HG03469 (cell line): ENCODE measurements around the gene CPB1.

Experiments
- ATAC-seq: cut with Tn5 transposase; IDR thresholded peaks from one replicate; pipeline ENCODE4 v1.9.1; 2021; ENCODE audit warnings: mild to moderate bottlenecking, moderate library complexity, moderate number of reproducible peaks; ENCODE audit not compliant: unreplicated experiment

CPB1 gene

DNA sequence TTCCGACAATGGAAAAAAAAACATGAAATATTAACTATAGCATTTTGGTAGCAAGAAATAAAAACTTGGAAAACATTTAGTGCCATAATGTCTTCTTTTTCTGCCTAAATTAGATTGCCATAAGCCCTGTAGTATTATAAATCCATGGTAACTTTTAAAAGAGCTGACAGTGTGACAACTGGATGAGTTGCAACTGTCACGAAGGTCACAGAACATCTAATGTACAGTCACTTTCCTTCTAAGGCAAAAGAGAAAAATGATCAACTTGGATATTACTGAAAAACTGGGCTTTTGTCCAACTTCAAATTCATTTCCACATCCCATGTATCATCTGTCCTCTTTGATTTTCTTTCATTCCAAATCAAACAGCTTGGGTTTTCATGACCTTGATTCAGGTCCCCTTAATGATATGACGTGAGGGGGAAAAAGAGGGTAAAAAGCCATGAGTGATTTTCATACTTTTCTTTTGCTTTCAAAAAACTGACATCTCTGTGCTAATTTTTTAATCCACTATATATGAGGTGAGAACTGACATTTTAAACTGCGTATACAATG is 602 bp downstream of the CPB1 start:
- ATAC-seq, result no peak

DNA sequence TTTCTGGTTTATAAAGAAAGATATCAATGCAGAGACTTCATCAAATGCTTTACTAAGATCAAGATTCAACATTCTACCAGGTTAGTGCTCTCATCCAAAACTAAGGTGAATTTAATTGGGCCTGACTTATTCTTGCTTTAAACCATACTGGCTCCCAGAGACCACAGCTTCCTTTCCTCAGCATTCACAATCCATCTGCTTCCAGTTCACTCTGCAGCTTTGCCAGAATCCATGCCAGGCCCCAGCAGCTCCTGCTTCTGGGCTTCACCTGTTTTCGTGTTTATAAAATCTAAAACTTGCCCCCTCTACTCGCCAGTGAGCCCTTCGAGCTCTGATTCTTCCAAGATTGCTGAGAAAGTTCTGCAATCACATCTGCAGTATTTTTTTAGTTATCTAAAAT is 2.3 kb downstream of the CPB1 start:
- ATAC-seq, result no peak

DNA sequence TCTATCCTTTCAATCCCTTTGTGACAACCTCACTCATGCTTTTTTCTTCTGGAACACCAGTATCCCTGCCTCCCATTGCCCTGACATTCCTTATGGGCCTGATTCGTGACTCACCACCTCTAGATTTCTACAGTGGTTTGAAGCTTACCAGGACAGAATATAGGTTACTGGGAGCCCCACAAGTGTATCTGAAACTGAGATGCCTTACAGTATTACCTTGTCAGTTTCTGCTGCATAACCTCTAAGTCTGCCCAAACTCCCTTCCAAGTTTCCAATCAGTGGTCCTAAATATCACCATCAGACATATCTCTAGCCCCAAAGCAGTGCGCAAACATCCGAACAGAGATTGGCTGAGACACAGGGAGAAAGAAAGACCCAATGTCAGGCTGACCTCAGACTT is 5.6 kb downstream of the CPB1 start:
- no peak for ATAC-seq

DNA sequence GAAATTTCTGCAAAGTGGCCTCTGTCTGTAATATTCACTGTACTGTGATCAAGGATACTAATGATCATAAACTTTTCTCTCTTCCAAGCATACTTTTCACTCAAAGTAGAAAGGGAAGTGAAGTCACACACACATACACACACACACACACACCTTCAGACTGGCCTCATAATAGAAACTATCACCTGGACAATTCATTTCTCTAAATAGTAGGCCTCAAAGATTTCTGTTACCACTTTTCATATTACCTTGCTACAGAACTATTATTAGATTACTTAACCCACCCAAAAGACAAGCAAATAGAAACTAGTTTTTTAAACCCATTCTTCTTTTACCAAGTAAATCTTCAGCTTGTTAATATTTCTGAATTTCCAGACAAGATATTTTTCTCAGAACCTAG is 12.2 kb downstream of the CPB1 start:
- no peak for ATAC-seq

DNA sequence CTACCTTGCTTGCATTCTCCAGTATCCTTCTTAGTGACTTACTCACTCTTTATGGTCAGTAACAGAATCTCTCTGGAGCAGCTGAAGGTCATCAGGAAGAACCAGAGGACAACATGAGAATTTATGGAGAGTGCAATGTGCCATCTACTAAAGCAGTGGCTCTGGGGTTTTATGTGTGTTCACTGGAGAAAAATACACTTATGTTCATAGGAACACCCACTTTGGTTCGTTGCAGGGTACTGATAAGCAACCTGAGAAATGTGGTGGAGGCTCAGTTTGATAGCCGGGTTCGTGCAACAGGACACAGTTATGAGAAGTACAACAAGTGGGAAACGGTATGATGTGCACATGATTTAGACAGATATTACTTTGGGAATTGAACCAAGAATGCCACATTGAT is 12.8 kb downstream of the CPB1 start:
- ATAC-seq, result no peak

DNA sequence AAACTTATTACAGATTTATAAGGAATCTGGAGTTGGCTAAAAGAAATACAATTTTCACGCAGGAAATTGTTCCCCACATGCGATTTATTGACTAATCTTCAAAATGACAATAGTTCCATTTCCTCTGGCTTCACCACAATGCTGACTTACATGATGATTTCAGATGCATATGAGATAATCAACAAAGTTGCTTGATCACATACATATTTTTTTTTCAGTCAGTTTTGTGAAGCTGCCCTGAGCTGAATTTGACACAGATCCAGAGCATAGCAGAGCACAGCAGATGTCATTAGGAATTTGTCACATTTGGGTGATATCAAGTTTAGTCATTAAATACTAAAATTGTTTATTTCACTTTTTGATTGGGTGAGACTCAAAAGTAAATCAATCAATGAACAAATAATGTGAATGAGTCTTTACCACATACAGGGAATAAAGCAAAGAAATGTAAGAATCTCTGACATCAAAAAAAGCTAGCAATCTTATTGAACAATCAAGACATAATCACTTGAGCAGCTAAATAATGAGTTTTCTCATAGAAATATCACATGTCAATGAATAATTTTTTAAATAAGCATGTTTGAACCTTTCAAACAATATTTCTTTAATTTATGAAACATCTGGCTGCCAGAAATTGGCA is 18.3 kb downstream of the CPB1 start:
- ATAC-seq, result no peak

DNA sequence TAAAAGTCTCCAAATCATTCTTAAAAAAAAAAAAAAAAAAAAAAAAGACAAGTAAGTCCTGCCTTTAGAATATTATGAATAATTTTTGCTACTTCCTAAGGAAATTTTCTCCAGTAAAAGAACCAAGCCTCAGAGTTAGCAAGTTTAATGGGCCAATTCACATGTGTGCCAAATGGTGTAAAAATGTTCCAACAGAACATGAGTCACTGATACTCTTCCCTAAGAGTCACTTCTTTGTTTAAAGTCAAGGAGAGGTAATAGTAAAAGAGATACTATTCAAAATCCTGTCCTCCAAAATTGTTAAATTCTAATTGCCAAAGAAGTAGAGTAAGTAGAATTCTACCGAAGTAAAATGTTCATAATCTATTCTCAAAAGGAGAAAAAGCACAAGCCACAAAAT is 19.7 kb downstream of the CPB1 start:
- no peak for ATAC-seq

DNA sequence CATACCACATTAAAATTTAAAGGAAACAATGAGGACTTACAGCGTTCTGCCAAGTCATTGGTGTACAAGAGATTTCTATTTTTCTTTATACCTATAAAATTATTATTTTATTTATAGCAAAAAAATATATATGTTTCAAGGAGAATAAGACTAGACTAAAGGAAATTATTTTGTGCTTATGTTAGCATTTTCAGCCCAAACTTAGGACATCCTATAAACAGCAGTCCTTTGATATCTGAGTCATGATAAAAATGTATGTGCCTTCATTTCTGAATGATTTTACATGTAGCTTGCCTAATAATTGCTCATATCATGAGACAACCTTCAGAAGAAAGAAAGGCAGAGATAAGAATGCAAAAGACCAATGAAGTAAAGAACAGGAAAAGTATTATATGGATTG is 20.8 kb downstream of the CPB1 start:
- no peak for ATAC-seq

DNA sequence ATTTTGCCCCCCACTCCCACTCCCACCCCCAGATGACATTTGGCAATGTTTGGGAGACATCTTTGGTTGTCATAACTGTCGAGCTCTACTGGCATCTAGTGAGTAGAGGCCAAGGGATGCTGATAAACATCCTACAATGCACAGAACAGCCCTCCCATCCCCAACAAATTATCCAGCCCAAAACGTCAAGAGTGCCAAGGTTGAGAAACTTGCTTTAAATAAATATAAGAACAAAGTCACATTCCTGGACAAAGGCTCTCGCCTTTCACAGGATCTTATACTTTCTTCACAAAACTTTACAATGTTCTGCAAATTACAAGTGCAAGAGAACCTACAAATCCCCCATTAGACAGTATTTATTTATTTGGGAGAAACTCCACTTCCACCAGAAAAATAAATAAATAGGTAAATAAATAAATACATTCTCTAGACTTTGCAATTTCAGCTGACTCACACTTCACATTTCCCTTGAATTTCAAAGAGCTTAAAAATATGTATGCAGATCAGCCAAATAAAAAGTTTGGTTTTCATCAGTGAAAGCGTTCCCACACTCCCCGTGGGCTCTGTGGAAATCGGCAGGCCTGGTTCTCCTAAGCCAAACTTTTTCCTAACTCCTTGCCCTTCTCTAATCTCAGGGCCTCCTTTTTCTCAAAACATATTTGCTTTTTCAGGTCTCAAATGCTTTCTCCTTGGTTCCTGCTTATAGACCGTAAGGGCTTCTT is 24.8 kb downstream of the CPB1 start:
- no peak for ATAC-seq

DNA sequence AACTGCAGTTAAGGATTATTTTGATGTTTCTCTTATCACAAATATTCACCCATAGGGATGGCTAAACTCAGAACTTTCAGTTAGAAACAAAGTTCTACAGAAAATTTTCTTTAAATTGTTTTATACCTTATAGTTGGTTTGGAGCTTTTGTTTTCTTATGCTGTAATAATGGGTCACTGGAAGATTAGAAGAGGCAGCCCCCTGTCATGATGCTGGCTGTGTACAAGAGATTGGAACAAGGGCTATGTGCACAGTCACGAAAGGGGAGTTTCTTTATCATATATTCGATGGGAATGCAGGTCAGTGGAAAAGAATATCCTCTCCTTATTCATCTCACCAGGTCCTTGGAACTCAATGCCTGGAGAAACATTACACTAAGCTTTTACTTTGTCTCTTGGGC is 25.5 kb downstream of the CPB1 start:
- ATAC-seq, result no peak

DNA sequence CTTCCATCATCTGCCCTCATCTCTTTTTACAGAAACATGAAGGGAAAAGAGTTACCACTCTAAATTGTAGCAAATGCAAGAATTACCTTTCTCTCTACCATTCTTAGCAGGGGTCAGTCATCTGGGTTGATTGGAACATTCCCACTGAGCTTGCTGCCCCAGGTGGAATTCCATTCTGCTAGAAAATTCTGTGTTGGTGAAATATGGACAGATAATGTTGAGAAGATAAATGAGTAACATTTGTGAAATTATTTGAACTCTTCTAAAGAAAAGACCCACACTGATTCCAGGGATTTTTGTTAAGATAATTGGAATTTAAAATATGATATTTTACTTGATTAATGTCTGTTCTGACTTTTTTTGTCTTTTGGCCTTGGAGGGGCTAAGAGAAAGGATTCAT is 26.4 kb downstream of the CPB1 start:
- ATAC-seq, result no peak

DNA sequence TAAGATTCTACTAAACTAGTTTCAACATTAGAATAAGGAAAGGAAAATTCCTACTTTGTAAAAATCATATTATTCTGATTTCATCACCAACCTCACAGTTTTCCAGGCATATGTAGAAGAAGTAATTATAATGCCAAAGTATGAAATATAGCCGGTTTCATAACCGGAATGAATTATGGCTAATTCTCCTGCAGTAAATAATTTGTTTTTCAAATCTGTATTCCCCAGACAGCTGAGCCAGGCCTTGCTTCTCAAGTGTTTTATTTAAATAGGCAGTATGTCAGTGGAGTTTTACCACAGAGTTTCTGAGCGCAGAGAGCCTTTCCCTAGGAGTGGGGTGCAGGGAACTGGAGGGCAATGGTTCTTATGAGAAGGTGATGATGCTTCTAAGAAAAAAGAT is 28.8 kb downstream of the CPB1 start:
- no peak for ATAC-seq

DNA sequence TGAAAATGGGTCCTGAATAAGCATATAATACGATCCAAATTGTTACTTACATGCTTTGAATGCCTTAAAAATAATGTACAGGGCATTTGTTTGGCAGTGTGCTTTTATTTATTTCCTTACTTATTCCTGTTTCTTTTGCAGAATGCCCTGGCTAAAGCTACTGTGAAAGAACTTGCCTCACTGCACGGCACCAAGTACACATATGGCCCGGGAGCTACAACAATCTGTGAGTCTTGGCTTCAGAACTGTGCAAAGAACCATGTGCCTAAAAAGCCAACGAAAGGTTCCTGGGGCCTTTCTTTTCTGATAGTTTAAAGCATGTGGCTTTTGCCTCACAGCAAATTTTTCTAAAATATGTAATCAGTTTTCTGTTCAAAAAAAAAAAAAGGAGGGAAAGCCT is 29.7 kb downstream of the CPB1 start:
- ATAC-seq, result no peak

DNA sequence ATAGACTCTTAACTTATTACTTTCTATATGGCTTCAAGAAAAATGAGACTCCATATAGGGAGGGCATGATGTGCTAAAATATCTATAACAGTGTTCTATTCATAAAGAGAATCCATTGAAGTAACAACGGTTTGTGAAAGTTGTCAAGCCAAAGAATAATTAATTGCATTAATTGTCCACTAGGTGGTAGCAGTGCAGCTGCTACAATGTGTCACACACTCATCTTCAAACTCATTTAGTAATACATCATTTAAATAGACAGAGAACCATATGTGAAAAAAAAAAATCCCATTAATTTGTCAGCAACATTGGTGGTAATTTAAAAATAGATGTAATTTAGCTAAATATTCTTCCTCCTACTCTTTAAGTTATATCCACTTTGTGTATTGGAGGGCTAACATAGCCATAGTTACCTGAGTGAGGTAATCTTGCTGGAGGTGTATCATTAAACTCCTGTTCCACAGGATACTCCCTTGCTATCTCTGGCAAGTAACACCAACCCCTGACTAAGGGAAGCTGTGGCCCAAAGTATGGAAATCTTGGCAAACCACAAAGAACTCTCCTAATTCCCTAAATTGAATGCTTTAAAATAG is 33.8 kb downstream of the CPB1 start:
- ATAC-seq, result peak; percentile 73

DNA sequence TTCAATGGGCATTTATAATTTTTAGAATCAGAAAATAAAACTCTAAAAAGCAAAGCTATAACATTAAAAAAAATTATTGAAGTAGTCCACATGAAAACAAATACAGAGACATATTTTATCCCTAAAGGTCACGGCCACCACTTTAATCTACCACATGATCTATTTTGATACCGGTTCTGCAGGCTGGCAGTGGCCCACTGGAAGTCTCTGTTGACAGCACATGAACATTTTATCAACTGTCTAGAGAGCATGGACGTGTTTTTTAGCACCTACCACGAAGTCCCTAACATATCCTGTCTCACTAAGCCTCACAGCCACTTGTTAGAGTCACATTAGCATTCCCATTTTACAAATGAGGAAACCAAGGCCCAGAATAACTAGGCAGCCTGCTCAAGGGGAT is 35.7 kb downstream of the CPB1 start:
- ATAC-seq, result no peak

DNA sequence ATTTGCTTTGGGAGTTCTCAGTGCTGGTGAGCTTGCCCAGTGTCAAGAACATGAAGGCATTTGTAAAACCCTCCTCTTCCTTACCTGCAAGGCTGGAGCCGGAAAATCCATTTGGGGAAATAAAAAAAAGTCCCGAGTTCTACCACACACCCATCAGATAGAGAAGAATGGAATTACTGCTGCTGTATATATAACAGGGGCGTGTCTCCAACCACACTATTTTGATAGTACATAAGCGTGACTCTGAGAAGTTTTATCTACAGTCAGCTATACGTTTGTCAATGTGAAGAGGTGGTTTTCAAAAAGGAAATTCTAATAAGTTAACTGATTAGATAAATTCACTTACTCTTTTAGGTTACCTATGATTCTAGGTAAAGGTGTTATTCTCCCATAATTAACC is 36.2 kb downstream of the CPB1 start:
- ATAC-seq, result no peak

DNA sequence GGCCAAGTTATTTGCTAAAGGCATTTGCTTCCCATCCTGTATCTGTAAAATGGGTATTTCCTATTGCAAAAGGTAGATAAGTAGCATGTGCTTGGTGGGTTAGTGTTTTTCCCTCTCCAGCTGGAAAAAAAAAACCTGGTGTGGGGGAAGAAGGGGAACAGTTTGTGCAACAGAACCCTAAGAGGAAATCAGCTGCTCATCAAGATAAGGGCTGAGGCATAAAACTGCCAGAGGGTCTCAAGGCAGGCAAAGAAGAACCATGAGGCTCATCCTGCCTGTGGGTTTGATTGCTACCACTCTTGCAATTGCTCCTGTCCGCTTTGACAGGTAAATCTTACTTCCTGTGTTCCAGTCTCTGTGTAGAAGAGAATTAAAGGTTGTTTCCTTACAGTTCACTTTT is 37.4 kb downstream of the CPB1 start, which contains the start of gene CPA3:
CPA3 (plus strand) TSS at position 248 of the 400 bp plus-strand sequence; CDS start at position 260, 12 bp downstream.
- ATAC-seq, result no peak

DNA sequence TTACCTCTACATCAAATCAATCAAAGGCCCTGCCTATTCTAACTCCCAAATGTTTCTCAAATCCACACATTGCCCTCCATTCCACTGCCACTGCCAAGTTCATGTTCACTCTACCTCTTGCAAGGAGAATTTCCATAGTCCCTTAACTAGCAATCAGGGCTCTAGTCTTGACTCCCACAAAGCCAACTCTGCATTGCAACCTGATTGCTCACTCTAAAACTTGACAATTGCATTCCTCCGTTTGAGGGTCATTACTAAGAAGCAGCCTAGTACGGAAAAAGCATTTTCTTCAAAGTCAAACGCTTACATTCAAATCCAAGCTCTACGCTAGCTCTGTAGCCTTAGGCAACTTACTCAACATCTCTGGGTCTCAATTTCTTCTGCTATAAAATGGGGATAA is 38.6 kb downstream of the CPB1 start:
- ATAC-seq, result no peak

DNA sequence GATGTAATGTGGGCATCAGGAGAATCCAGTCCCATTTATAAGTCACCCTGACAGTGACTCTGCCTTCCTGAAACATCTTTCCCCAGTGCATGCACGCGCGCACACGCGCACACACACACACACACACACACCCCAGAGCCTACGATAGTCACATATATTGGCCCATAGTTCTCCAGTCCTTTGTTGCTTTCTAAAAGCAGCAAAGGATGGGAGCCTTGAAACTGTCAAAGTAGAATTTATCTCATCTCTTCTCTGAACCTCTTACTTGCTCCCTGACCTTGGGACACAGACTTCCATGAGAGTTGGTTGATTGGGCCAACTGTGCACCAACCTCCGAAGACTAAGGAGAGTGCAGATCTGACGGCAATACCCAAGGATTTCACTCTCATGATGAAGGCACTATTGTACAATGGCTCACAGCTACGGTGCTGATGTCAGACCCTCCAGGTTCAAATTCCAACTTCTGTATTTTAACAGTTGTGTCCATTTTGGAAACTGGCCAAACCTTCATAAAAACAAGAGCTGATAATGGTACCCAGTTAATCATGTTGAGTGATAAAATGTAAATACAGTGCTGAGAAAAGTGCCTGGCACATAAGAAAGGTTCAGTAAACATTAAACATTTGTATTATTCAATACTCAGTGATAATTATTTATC is 45.8 kb downstream of the CPB1 start:
- no peak for ATAC-seq

DNA sequence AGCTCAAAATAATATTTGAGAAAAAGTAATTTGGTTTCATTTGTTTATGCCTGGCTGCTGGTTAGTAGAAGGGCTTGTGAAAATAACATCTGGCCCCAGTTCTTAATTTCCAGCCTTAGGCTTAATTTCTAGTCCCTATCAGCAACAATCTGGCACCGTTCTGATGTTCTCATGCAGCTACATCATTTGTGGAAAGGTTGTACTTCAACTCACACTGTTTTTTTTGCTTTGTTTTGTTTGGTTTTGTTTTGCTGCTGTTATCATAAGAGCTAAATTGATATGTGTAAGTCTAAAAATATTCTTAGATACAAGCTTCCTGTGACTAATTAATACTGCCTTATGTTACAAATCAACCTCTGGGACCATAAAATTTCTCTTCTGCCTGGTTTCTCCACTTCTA is 46.4 kb downstream of the CPB1 start:
- ATAC-seq, result no peak

DNA sequence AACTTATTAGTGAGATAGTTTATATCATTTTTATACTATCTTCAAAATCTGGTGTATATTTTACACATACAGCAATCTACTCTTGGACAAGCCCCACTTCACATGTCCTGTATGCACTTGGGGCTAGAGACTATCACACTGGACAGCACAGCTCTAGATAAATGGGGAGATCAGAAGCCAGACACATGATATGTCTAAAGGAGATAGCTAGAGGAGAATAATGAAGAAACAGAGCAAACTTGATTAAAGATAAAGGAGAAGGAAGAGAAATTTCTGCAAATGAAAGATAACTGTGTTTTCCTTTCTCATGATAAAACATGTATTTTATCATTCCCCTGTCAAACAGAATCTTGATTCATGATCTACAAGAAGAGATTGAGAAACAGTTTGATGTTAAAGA is 50.5 kb downstream of the CPB1 start:
- ATAC-seq, result no peak

DNA sequence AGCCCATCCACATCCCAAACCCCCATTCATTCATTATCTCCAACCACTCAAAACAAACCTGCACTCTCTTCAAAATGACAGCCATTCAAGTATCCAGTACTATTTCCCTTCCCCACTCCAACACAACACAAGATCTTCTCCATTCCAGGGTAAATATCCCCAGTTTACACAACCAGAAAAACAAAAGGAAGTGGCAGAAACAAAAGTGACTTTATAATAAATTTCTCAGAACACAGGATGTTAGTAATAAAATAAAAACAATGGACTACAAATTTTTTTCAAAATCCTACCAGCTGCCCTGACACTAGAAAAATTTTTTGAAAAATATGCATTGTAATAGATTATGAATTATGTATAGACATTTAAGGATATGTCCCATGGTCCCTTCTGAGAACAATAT is 51.6 kb downstream of the CPB1 start:
- no peak for ATAC-seq
